NCI-H2107 treated with DMSO at 0.1 percent for 48 hours (cell line): ENCODE results near the gene ENDOU.

ENCODE experiments used
- DNase-seq: peaks from one replicate; lab custom pipeline; 2025; ENCODE audit not compliant: unreplicated experiment; lab: John Stamatoyannopoulos, UW

ENDOU gene

DNA sequence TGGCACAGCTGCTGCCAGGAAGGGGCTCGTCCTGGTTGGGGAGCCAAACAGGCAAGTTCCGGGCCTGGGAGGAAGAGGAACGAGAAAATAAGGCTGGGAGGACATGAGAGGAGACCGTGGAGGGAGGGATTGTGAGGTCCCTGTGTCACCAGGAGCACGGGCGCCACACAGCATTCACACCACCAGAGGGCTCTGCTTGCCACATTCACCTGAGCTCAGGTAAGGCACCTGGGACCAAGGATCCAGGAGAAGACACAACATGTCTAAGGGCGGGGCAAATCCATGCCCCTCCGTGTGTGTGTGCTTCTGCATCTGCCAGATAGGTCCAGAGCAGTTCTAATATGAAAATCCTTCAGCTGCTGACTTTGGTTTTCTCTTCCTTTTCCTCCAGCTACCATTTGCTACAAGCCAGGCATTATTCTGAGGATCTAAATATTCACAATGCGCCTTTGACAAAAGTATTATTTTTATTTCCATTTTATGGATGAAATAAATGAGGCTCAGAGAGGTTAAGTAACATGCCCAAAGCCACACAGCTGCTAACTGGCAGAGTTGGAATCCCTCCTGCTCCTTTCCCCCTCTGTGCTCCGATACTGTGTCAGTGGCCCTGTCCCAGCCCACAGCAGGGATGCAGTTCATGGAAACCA is 18.8 kb upstream of the ENDOU start:
- DNase-seq, result peak; percentile 67

DNA sequence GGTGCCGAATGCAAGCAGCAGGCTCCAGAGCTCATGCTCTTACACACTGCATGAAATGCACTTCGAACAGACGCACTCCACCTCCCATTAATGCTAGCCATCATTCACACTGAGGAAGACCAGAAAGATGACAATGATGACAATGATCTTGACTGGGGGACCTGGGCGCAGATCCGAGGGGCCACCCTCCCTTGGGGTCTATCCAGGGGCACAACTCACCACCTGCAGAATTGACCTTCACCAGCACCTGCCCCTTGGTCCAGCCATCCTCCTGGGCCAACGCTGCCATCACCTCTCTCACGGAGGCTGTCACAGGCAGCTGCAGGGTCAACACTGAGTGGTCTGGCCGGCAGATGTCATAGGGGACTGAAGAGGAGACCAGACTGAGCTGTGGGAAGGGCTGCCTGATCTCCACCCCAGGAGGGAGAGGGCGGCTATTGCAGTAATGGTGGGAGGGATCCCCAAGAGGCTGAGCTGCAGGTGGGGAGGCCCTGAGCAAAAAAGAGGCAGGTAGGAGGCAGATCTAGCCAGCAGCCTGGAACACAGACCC is 18.1 kb upstream of the ENDOU start:
- DNase-seq, result no peak

DNA sequence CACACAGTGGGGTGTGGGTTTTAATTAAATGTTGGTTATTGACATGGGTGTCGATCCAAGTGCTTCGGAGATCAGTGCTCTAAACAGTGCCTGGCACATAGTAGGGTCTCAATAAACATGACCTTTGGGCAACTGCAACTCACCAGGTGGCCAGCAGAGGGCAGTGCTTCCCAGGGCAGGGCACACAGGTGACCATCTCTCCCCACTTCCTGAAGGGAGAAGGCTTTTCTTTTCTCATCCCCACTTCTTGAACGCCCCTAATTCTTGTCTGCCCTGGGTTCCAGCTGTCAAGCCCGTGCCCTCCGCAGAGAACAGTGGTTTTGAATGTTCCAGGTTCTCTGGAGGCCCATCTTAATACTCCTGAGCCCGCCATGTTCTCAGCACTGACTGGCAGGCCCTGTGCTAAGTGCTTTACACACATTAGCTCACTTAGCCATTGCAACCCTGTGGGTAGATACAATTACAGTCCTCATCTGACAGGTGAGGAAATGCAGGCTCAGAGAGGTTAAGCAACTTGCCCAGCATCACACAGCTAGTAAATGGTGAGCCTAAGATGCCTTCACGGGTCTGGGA is 17.0 kb upstream of the ENDOU start:
- DNase-seq, result no peak

DNA sequence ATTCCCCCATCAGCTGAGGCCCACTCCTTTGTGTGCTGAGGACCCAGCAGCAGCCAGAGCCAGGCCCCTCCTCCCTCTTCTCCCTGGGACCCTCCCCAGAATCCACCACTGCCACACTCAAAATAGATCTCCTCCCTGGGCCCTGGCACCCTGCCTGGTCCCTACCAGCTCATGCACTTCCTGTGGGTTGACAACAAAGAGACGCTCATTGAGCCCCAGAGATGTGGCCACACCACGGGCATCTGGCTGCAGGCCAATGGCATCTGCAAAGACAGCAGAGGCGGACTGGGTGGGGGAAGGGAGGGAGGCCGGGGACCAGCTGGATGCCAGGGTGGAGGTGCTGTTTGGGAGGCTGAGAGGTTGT is 16.0 kb upstream of the ENDOU start:
- peak; percentile 95 for DNase-seq

DNA sequence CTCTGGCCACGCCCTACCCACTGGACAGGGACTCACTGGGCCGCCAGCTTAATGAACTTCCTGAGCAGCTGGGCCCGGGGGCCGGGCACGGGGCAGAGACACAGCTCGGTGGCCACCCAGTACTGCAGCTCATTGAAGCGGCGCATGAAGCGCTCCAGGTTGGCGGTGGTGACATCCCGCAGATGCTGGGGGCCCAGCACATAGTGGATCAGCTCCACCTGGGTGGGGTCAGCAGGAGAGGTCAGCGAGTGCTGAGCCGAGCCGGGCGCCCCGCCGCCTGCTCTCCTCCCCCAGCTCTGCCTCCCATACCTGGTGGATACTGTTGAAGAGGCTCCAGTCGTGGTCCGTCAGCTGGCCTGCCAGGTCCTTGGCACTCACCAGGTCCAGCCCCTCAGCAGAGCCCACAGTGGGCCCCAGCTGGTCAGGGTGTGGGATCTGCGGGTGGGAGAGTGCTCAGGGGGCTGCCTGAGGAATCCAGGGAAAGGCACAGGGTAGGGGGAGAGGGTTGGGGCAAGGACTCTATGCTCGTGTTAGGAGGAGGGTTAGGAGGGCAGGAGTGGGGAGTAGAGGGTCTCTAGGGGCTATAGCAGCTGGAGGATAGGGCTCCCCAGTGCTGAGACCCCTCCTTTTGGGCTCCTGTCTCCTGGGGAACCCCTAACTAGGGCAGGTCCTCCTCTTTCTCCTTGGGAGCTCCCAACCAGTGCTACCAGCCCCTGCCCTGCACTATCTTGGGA is 15.5 kb upstream of the ENDOU start:
- no peak for DNase-seq

DNA sequence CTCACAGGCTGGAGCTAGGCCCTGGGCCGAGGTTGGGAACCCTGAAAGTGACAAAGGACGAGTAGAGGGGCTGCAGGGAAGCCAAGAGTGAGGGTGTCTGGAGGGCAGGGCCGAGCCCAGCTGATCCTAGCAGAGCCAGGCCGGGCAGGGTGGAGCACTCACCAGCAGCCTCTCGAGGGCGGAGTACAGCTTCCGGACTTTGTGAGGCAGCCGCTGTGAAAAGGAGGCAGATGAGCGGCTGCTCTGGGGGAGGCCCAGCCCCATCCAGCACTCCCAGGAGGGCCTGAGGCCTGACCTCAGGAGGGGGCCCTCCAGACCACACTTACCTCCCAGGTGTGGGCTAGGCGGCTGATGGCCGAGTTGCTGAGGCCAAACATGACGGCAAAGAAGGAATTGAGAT is 14.7 kb upstream of the ENDOU start:
- no peak for DNase-seq

DNA sequence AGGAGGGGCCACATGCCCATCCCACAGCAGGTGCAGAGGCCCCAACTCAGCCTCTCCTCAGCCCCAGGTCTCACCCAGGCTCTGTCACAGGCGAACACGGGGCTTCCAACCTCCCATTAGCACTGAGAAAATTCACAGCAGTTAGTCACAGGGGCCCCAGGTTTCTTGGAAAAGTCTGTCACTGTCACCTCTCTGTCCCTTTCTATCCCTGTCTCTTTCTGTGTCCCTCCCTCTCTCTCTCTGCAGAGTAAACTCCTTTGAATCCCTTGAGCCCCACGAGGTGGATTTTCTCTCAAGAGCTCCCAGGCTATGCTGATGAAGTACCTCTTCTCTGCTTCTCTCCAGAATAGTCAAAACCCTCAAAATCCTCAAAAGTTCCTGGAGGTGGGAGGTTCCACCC is 14.0 kb upstream of the ENDOU start:
- DNase-seq, result no peak

DNA sequence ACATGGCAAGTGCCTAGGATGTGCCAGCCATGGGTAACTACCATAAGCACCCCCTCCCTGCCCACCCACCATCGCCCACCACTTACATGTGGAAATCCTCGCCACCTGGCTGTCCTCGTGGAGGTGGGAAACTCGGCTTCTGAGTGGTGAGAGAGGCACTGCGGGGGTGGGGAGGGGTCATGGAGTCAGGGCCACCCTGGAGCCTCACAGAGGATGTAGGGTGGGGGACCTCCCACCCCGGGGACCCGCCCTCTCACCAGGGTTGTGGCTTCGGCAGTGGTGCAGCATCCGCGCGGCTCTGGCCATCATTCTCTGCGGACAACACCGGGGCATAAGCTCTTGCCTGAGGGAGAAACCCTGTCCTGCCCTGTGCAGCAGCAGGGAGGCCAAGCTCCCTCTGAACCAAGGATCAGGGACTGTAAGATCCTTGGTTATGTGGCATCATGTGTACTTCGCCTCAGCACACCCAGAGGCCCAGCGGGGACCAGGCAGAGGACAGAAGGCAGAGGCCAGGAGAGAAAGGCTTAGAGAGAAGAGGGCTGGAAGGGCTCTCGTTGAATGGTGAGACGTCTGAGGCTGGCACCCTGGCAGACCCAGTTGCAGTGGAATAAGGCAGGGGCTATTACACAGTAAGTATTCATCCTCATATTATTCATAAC is 12.8 kb upstream of the ENDOU start:
- DNase-seq, result no peak

DNA sequence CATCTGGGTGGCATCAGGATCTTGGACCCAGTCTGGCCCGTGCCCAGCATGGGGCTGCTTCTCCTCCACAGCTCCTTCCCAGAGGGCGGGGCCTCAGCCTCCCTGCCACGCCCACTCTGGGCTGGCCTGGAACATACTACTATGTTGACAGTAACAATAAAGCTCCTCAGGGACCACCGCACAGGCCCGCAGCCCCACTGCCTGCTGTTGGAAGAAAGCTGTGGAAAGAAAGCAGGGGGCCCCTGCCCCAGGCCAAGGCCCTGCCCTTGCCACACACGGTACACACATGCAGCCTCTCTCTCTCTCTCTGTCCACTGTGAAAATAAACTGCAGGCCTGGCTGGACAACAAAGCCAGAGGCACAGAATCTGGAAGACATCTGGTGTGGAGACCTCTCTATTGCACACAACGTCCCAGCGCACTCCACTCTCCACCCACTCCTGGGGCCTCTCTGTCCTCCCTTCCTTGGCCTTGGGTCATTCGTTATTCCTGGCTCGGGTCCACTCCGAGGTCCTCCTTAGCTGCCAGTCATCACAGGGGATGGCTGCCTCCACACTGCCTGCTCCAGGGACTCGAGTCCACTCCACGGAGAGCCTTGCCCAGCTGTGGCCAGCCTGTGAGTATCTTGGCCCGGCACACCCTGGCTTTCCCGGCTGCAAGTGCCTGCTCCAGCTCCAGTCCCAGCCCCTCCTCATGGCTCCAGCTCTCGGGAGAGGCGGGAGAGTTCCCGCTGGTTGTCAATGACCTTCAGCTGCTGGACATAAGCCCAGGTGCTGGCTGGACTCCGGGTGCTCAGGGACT is 11.8 kb upstream of the ENDOU start:
- DNase-seq, result no peak

DNA sequence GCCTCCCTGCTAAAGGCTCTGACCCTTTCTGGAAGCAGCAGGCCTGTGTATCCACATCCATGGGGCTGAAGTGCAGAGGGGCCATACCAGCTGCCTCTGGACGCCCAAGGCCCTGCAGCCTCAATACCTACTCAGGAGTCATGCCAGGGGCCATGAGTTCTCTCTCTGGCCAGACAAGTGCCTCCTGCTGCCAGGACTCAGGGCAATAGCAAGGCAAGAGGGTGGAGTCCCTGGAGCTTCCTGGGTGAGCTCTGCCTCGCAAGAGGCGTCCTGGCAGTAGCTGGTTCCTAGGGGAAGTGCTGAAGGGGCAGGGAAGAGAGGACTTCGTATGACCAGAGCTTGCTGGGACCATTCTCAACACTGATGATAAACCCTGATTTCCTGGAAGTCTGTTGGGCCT is 10.9 kb upstream of the ENDOU start:
- no peak for DNase-seq

DNA sequence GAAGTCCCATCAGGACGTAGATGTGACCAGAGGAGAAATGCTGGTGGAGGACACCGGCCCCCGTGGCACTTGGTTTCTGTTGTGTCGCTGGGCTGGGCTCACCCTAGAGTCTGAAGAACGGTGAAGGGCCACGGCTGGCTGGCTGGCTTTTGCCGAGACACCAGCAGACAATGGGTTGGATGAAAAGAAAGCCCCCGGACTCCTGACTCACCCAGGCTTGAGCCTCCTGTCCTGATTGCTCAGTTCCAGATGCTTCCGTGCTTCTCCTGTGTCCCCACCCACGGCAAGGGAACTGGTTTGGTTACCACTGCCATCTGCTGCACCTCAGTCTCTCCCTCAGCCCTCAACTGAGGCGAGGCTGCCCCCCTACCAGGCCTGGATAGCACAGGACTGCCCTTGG is 10.4 kb upstream of the ENDOU start:
- no peak for DNase-seq

DNA sequence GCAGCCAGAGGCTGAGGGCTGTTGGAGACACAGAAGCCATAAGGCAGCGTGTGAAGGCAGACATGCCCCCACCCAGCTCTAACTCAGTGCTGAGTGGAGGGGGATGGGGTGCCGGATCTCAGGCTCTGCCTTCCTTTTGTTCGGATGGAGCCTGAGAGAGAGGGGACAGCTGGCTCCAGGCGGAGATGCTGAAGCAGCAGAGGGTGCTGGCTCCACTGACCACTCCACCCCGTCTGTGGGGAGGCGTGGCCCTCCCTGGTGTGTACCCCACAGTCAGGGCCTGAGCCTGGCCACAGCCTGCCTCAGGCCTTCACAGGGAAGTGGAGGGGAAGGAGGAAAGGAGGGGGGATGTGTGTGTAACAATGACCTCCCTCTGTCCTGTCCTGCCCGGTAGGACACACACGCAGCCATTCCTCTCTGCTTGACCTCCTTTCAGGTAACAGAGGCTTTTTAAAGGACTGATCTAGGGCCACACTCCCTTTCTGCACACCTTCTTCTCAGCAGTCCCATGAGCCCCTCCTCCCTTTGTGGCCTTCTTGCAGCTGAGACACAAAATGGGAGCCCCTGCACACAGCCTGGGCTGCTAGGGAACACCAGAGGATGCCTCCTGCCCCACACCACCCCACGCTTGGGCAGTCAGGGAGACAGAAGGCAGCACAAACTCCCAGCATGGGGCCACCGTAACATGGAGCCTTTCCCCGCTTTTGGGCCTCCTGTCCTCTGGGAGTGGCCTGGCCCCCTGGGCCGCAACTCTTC is 9.6 kb upstream of the ENDOU start:
- no peak for DNase-seq

DNA sequence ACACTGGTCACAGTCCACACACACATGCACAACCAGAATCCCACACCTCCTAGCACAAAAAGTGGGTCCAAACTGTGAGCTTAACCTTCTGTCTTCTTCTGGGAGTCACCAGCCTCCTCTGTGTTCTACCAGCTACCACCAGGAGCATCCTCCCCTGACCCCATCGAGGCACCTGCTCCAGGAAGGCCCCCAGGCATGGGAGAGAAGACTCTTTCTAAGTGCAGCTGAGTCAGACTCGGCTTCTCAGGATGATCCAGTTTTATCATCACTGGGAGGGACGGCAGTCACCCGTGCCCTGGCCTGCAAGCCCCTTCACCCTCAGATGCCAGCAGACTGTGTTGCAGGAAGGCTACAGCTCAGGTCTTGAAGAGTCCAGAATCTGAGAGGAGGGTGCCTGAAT is 7.9 kb upstream of the ENDOU start:
- no peak for DNase-seq

DNA sequence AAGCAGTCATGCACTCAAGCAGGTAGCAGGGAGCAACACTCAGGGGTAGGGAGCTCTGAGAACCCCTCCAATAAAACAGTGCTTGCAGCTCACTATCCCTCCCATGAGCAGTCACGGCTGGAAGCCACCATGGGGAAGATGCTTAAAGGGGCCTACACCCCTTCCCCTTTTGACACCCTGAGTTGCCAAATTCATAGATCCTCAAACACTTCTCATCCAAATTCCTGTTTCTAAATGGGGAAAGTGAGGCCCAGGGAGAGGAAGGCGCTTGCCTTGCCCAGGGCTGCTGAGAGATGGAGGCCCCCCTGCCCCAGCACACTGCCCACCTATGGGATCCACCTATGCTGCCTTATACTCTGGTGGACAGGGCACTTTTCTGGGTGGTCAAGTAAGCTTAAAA is 7.2 kb upstream of the ENDOU start:
- DNase-seq, result no peak

DNA sequence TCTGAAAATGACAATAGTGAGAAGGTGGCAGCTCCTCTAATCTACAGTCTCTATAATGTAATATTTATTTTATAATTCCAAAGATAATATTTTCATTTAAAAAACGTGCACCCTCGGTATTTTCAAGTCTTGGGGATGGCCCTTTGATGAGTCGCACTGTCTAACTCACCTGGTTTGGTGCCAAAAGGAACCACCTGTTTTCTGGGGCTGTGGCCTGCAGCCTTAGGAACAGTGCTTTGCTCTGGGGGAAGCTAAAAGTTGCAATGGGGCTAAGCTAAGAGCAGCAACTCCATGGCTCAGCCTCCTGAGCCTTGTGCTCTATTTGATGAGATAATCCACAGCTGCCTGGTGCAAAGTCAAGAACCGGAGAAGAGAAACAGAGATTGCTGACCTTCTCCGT is 6.4 kb upstream of the ENDOU start:
- no peak for DNase-seq

DNA sequence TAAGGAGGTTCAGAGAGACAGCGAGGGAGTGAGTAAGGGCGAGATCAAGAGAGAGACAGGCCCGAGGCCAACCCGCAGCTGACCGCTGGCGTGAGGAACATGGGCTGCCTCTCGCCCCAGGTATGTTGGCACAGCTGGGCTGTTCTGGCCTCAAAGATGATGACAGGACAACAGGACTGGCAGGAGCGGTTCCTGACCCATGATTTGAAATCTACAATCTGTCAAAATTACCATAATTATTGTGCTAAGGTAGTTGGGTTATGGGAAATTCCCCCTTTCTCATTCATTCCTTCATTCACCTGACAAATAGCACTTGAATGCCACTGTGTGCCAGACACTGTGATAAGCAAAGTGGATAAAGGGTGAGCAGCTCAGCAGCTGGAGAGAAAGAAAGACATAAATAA is 5.1 kb upstream of the ENDOU start:
- DNase-seq, result no peak

DNA sequence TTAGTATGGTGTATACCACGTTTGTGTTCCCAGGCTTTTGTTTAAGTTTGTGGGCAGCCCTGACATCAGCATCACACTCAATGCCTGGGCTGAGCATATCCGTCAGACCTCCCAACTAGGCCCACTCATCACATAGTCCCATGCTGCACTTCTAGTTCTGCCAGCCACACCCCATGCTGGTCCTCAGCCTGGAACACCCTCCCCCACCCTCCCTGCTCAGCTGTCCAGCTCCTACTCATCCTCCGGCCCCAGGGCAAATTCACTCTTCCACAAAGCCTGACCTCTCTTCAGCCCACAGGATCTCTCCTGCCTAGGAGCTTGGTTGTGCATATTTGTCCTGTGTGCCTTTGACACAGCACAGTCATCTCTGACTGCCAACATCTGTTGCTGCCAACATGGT is 3.9 kb upstream of the ENDOU start:
- DNase-seq, result no peak

DNA sequence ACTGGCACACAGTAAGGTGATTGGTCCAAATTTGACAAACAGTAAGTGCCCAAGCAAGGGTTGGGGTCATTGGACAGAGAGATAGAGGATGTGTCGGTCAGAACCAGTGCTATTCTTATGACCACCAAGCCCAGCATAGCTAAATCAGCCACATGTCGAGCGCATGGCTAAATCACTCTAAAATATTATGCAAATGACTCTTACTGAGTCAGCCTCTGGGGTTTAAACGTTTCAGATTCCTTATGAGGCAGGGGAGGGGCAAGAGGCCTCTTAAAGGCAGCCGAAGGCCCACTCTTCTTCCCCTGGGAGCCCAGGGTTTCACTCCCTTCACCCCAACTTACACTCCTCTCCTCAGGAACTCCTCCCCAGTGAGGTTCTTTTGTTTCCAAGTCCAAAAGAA is 603 bp upstream of the ENDOU start:
- no peak for DNase-seq

DNA sequence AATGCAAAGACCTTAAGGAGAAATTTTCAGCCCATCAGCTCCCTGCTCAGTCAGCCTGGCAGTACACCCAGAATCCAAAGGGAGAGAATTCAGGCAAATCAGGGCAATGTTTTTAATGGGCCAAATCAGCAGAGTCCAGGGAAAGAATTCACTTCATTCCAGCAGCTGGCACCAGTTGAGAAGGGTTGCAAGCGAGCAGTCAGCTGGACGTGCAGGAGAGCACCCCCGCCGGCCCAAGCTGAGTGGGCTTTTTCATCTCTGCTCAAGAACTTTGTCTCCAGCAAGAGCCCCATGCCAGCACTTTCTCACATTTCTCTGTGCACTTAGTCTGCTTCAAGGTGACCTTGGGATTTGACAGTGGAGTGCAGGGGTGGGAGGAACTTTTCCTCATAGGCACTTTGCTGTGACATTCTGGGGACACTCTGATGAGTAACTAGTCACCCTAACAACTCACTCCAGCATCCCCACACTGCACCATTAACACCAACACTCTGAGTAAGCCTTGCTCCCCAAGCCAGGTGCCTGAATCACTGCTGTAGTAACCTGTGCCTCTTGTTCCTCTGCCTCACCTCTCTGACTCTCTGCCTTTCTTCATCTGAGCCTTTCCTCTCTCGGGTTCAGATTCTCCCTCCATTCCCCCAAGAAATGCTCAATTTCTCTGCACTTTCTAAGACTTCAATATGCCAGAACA is 2.2 kb downstream of the ENDOU start:
- DNase-seq, result no peak
